ENCODE results near the gene SLN. TPM values are rescaled to one million over a fixed set of nuclear protein-coding genes. Genes with fewer than 3 reads are reported as not detected.

The SLN gene
- total and polyA plus RNA-seq, 9 of the 15 experiments (the other 6 are each of a cell fraction or from before 2014, with no cell fraction given) = not detected

DNA sequence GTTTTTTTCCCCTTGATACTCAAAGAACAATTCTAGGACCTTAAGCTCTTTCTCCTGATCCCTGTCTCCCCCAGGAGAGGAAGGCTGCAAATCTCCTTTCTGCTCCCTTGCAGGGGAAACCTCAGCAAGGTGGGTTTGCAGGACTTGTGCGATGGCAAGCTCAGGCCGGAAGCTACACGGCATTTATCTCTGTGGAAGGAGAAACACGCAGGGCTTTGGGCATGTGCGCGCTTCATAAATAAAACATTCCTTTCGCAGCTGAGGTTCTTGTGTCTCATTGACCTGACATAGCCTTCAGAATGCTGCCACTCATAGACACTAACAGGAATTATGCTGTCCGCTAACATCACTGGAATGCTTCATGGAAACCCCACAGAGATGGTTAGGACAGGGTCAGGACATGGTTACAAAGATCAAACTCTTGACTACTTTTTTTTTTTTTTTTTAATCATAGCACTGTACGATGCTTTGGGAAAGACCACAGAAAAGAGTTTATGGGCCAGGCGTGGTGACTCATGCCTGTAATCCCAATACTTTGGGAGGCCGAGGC lies 42.6 kb downstream of the SLN start:
- no peaks in the 10 kb centered on the region for H3K9me3 ChIP-seq (replicated peaks; ENCODE audit: control insufficient read depth, insufficient read depth, low read depth, low read length)
- no peak overlapping the region for H3K4me2 ChIP-seq (ENCODE audit: insufficient read depth, low read length)
- H3K79me2 ChIP-seq (ENCODE audit: control insufficient read depth, insufficient read depth, low read length) = no peaks in the 10 kb centered on the region
- ATAC-seq (no peak), FAIRE-seq (no peak), DNase-seq (ENCODE audit: extremely low read depth in 1 of 4, low spot score in 3 of 4) (no peak)
- intact Hi-C loops (cut with micrococcal nuclease) = no loop called here
- in situ Hi-C loops (cut with MboI) = no loop called here
- no peak overlapping the region for H3K27ac ChIP-seq (ENCODE audit: extremely low read depth, low read depth, low read length)
- H2AFZ ChIP-seq (ENCODE audit: low read depth, low read length) = no peak overlapping the region
- CTCF ChIA-PET (ENCODE audit: low intra/inter-chr PET ratio) = no interaction called here
- no peaks in the 10 kb centered on the region for H3K36me3 ChIP-seq (ENCODE audit: control insufficient read depth, insufficient read depth, low read length)
- WGBS (ENCODE audit: insufficient coverage, low coverage, missing lambda C conversion rate) = 2% methylated on average over 11 of the region's 11 CpGs
- TF ChIP-seq NR4A1 (CRISPR knock-in tag; IDR thresholded peaks at IDR 0.05) (no peak), NR4A1 (tag; IDR thresholded peaks at IDR 0.05) (no peak), ZNF780A (CRISPR knock-in tag; IDR thresholded peaks at IDR 0.05) (no peak), ZNF133 (CRISPR knock-in tag; IDR thresholded peaks at IDR 0.05) (no peak), SMAD1 (IDR thresholded peaks at IDR 0.05; ENCODE audit: low read depth, low read length, partially characterized antibody) (no peak), ZBTB8A (IDR thresholded peaks at IDR 0.05; ENCODE audit: partially characterized antibody) (no peak), GMEB1 (CRISPR knock-in tag; IDR thresholded peaks at IDR 0.05) (no peak), ZFP1 (CRISPR knock-in tag; IDR thresholded peaks at IDR 0.05) (no peak), RUNX1 (IDR thresholded peaks at IDR 0.05; ENCODE audit: low read depth) (no peak), NR2F6 (CRISPR knock-in tag; IDR thresholded peaks at IDR 0.05) (no peak), THAP7 (CRISPR knock-in tag; IDR thresholded peaks at IDR 0.05) (no peak), POU5F1 (IDR thresholded peaks at IDR 0.05; ENCODE audit: borderline replicate concordance, low read depth, low read length, partially characterized antibody) (no peak), PHB2 (IDR thresholded peaks at IDR 0.05; ENCODE audit: low read depth) (no peak), CCNT2 (IDR thresholded peaks at IDR 0.05; ENCODE audit: borderline replicate concordance, extremely low read depth, insufficient read length, low read depth, low read length) (no peak), HSF4 (CRISPR knock-in tag; IDR thresholded peaks at IDR 0.05; ENCODE audit: borderline replicate concordance) (no peak)
- TF ChIP-seq, protein P1, sequence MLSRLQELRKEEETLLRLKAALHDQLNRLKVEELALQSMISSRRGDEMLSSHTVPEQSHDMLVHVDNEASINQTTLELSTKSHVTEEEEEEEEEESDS (CRISPR knock-in tag; IDR thresholded peaks at IDR 0.05) = no peak
- TF ChIP-seq, protein P2, sequence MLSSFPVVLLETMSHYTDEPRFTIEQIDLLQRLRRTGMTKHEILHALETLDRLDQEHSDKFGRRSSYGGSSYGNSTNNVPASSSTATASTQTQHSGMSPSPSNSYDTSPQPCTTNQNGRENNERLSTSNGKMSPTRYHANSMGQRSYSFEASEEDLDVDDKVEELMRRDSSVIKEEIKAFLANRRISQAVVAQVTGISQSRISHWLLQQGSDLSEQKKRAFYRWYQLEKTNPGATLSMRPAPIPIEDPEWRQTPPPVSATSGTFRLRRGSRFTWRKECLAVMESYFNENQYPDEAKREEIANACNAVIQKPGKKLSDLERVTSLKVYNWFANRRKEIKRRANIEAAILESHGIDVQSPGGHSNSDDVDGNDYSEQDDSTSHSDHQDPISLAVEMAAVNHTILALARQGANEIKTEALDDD (IDR thresholded peaks at IDR 0.05) = no peak
- H3K4me1 ChIP-seq (replicated peaks in 1 of 2; ENCODE audit: control insufficient read depth in 2 of 2, insufficient read depth in 2 of 2, low read length in 2 of 2) = no peaks in the 10 kb centered on the region
- H3K27me3 ChIP-seq (ENCODE audit: control insufficient read depth in 2 of 2, insufficient read depth in 2 of 2, low read length in 2 of 2) = peaks cover 26 to 35% of the 10 kb centered on the region in 2 experiments
- H3K4me3 ChIP-seq = no peak overlapping the region
- POLR2A ChIA-PET = no interaction called here
- no peaks in the 10 kb centered on the region for H4K20me1 ChIP-seq (replicated peaks; ENCODE audit: control insufficient read depth, insufficient read depth, low read length)
- H3K9ac ChIP-seq (ENCODE audit: insufficient read depth in 1 of 2, low read depth in 2 of 2, low read length in 2 of 2) = no peak overlapping the region
- H3K9me1 ChIP-seq (ENCODE audit: control insufficient read depth, insufficient read depth, low read length) = no peaks in the 10 kb centered on the region
- BruUV-seq (replicated peaks) = no TSS peak
